B cell (primary cell): ENCODE measurements around the gene FBXO11. TPM values are rescaled to one million over a fixed set of nuclear protein-coding genes. Genes with fewer than 3 reads are reported as not detected.
A peak's percentile ranks its signal among the peaks of the same experiment; 100 is the strongest.

Experiments
- ATAC-seq: fragments of 200-7000 bp; cut with Tn5 transposase; one replicate; pipeline ENCODE4 v1.10.0; 2021; ENCODE audit warnings: low read depth, mild to moderate bottlenecking, moderate number of reproducible peaks, moderate library complexity
- CTCF ChIA-PET: fragments of 350-600 bp; sonication (Branson Sonifier 250); formaldehyde crosslinking; loops from one replicate; lab custom pipeline; 2021; ENCODE audit warnings: antibody characterized with exemption, inconsistent platforms; lab: Charles Lee
- POLR2A ChIA-PET: fragments of 350-600 bp; sonication (Branson Sonifier 250); formaldehyde crosslinking; loops from one replicate; lab custom pipeline; 2021; ENCODE audit warnings: antibody characterized with exemption; lab: Charles Lee
- DNase-seq: peaks from one replicate; pipeline ENCODE4 v3.0.0; 2013
- H2AFZ ChIP-seq: 2 replicates; pipeline ENCODE4 v1.6.1; 2012; ENCODE audit warnings: mild to moderate bottlenecking, low read depth, low read length; ENCODE audit not compliant: insufficient read depth, poor library complexity, severe bottlenecking
- H3K27ac ChIP-seq, 2 donors: 1 replicate in 1 of 2; 2 replicates in 1 of 2; pipeline ENCODE4 v1.5.1; 2012 to 2013; ENCODE audit warnings: low read length in 2 of 2, mild to moderate bottlenecking in 2 of 2, moderate library complexity in 1 of 2
- H3K27me3 ChIP-seq, 4 experiments: fragments of 200-600 bp in 1 of 4; sonication (generic) in 1 of 4; replicated peaks in 1 of 4; 1 replicate in 2 of 4; 2 replicates in 2 of 4; pipeline versions ENCODE4 v1.6.1 to v1.7.0; 2013 to 2016; ENCODE audit warnings: low read length in 3 of 4, mild to moderate bottlenecking in 2 of 4, mixed read lengths in 1 of 4, moderate library complexity in 1 of 4; ENCODE audit not compliant: insufficient read depth in 4 of 4, control insufficient read depth in 3 of 4; ENCODE audit errors: control extremely low read depth in 1 of 4
- H3K36me3 ChIP-seq, 2 experiments: replicated peaks in 1 of 2; 1 replicate in 1 of 2; 2 replicates in 1 of 2; pipeline versions ENCODE4 v1.6.1 to v1.7.1; 2013; ENCODE audit warnings: low read length in 1 of 2; ENCODE audit not compliant: insufficient read depth in 2 of 2, control insufficient read depth in 1 of 2; ENCODE audit errors: control extremely low read depth in 1 of 2, extremely low read depth in 1 of 2
- H3K4me1 ChIP-seq, 2 donors: fragments of 200-600 bp in 1 of 2; sonication (generic) in 1 of 2; 1 replicate in 1 of 2; 2 replicates in 1 of 2; pipeline versions ENCODE4 v1.5.1 to v1.6.1; 2013 to 2017; ENCODE audit warnings: low read length in 2 of 2; ENCODE audit not compliant: control insufficient read depth in 2 of 2, insufficient read depth in 2 of 2
- H3K4me2 ChIP-seq: replicated peaks from 2 replicates; pipeline ENCODE3; 2012; ENCODE audit warnings: mild to moderate bottlenecking, low read depth, low read length; ENCODE audit not compliant: poor library complexity, severe bottlenecking
- H3K4me3 ChIP-seq, 5 experiments: fragments of 200-600 bp in 1 of 5; sonication (generic) in 1 of 5; 1 replicate in 3 of 5; 2 replicates in 2 of 5; pipeline versions ENCODE4 v1.5.1 to v1.7.0; 2011 to 2016; ENCODE audit warnings: low read length in 4 of 5, mild to moderate bottlenecking in 4 of 5, low read depth in 2 of 5, control low read depth in 1 of 5, moderate library complexity in 1 of 5; ENCODE audit not compliant: insufficient read depth in 1 of 5; ENCODE audit errors: control extremely low read depth in 1 of 5, extremely low read depth in 1 of 5
- H3K79me2 ChIP-seq: fragments of 200-600 bp; sonication (generic); one replicate; pipeline ENCODE4 v1.6.0; 2016; ENCODE audit warnings: low read length; ENCODE audit not compliant: control insufficient read depth, insufficient read depth
- H3K9ac ChIP-seq: fragments of 200-600 bp; sonication (generic); 2 replicates; pipeline ENCODE4 v1.6.1; 2017; ENCODE audit warnings: mild to moderate bottlenecking, low read length, moderate library complexity
- H3K9me3 ChIP-seq, 3 donors: one replicate each; pipeline versions ENCODE4 v1.6.1 to v1.7.1; 2013; ENCODE audit warnings: low read length in 2 of 3; ENCODE audit not compliant: control insufficient read depth in 2 of 3, insufficient read depth in 1 of 3; ENCODE audit errors: control extremely low read depth in 1 of 3
- H4K20me1 ChIP-seq: 2 replicates; pipeline ENCODE4 v1.6.0; 2012; ENCODE audit warnings: mild to moderate bottlenecking, low read length; ENCODE audit not compliant: insufficient read depth, control insufficient read depth, poor library complexity, severe bottlenecking
- H3K27ac Mint-ChIP-seq: one replicate; pipeline ENCODE4 v1.8.0; 2021; ENCODE audit warnings: mixed read lengths
- H3K27me3 Mint-ChIP-seq: one replicate; pipeline ENCODE4 v1.8.0; 2021; ENCODE audit warnings: mixed read lengths
- H3K4me1 Mint-ChIP-seq: one replicate; pipeline ENCODE4 v1.8.0; 2021; ENCODE audit warnings: mixed read lengths
- H3K4me3 Mint-ChIP-seq: one replicate; pipeline ENCODE4 v1.8.0; 2021; ENCODE audit warnings: mixed read lengths
- H3K9me3 Mint-ChIP-seq: one replicate; pipeline ENCODE4 v1.8.0; 2022; ENCODE audit warnings: mixed read lengths; ENCODE audit not compliant: insufficient read depth
- CTCF ChIP-seq: fragments of 200-600 bp; IDR thresholded peaks from one replicate; pipeline ENCODE4 v1.8.0; 2022; ENCODE audit warnings: antibody characterized with exemption, mild to moderate bottlenecking
- EZH2 ChIP-seq: IDR thresholded peaks from 2 replicates; pipeline ENCODE4 v1.6.1; 2012; ENCODE audit warnings: borderline replicate concordance, low read depth, mild to moderate bottlenecking, moderate library complexity, low read length; ENCODE audit not compliant: insufficient read depth, poor library complexity, severe bottlenecking
- WGBS: methylation state at CpG from one replicate; pipeline ENCODE4 v1.1.5; 2013; ENCODE audit warnings: missing lambda C conversion rate; ENCODE audit not compliant: insufficient coverage; 5-methylcytosine and 5-hydroxymethylcytosine counted together
- intact Hi-C: fragments of 100-400 bp; cut with micrococcal nuclease; formaldehyde crosslinking; loops from one replicate; pipeline ENCODE4 v1.10.0; 2022
- polyA plus RNA-seq: library from polyadenylated mRNA; depleted of rRNA; stranded (reverse); fragments of >200 nt; gene quantifications from 2 replicates; pipeline ENCODE4 v1.2.3, GENCODE V29; 2012
- total RNA-seq, 2 donors: library from RNA; stranded (reverse); fragments of 120-200 nt in 1 of 2; gene quantifications; 1 replicate in 1 of 2; 2 replicates in 1 of 2; pipeline versions ENCODE4 v1.2.3 to v1.2.4, GENCODE V29; 2013 to 2022

Gene FBXO11
- total and polyA plus RNA-seq, 2 donors (not counting 1 experiment from before 2014, with no cell fraction given): 42.6 to 107 TPM

DNA sequence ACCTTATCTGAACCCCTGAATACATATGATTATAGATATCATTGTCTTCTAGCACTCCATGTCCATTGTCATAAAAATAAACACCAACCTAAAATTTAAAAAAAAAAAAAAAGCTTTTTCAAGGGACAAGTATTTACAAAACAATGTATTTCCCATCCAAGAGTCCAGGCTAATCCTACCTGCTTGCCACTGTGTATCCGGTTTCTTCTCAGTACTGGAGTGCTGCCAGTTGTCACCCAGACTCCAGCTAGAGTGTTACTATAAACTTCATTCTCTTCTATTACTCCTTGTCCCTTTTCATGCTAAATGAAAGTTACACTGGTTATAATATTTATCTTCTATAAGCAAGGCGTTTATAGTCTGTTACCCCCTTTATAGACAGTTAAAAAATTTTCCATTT is 87.5 kb downstream of the FBXO11 start:
- no peaks in the 10 kb centered on the region for H3K27me3 Mint-ChIP-seq
- Histone ChIP-seq H3K4me2 (no peak overlapping the region), H3K9me3 (no peaks in the 10 kb centered on the region), H3K79me2 (no peaks in the 10 kb centered on the region), H3K27me3 (no peaks in the 10 kb centered on the region), H3K27ac (no peak overlapping the region), H3K4me3 (no peak overlapping the region), H3K4me1 (peaks cover 0 to 7% of the 10 kb centered on the region in 2 donors), H2AFZ (no peak overlapping the region), H3K9ac (no peak overlapping the region), H4K20me1 (peaks cover 5% of the 10 kb centered on the region), H3K36me3 (peaks cover 6 to 87% of the 10 kb centered on the region in 2 experiments)
- no peaks in the 10 kb centered on the region for H3K9me3 Mint-ChIP-seq
- no peak for TF ChIP-seq CTCF
- TF ChIP-seq EZH2: no peak
- intact Hi-C loops: no loop called here
- POLR2A ChIA-PET: no interaction called here
- H3K4me1 Mint-ChIP-seq: peaks cover 15% of the 10 kb centered on the region
- DNase-seq: no peak
- H3K4me3 Mint-ChIP-seq: no peak overlapping the region
- CTCF ChIA-PET: interaction anchor here (0.7 to 0.8 kb wide), 3 partner anchors 290 to 599 kb away, joined by 3 to 6 read pairs (median 4); no protein-coding TSS in a partner anchor
- H3K27ac Mint-ChIP-seq: no peak overlapping the region
- no peak for ATAC-seq
- WGBS: no CpG with 5 or more reads among the region's 2 CpGs

DNA sequence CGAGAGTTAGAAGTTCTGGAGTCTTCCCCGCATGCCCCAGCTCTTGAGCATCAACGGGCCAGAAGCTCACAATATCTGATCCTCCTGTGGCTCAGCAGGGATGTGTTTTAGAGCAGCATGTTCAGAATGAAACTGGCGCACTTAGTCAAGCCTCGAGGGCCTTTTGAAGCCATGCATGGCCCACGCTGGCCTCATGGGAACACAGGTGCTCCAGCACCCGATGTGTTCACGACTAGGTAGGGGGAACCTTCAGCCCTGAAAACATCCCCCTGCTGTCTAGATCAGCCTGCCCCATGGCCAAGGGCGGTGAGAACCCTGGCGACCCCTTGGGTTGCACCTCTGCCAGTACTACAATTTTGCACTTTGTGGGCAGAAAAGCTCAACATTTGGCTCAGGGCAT is 90.5 kb downstream of the FBXO11 start:
- no peaks in the 10 kb centered on the region for H3K9me3 Mint-ChIP-seq
- H3K9me3 ChIP-seq: no peaks in the 10 kb centered on the region
- H3K27me3 ChIP-seq: no peaks in the 10 kb centered on the region
- no peak overlapping the region for H2AFZ ChIP-seq
- H3K36me3 ChIP-seq: peaks cover 14 to 90% of the 10 kb centered on the region in 2 experiments
- no peak overlapping the region for H3K9ac ChIP-seq
- H3K4me3 Mint-ChIP-seq: no peak overlapping the region
- H3K4me1 ChIP-seq: peaks cover 0 to 7% of the 10 kb centered on the region in 2 donors
- POLR2A ChIA-PET: no interaction called here
- H3K79me2 ChIP-seq: no peaks in the 10 kb centered on the region
- TF ChIP-seq CTCF (no peak), EZH2 (no peak)
- CTCF ChIA-PET: interaction anchor here (0.6 kb wide), 1 partner anchor 12 kb away, joined by 3 read pairs; no protein-coding TSS in a partner anchor
- no peak overlapping the region for H3K4me3 ChIP-seq
- H3K27ac Mint-ChIP-seq: peak overlapping the region; percentile 76
- DNase-seq (peak; percentile 36), ATAC-seq (peak; percentile 66)
- H3K4me1 Mint-ChIP-seq: peaks cover 15% of the 10 kb centered on the region
- no peak overlapping the region for H3K4me2 ChIP-seq
- WGBS: 45% methylated on average over 10 of the region's 10 CpGs
- no peaks in the 10 kb centered on the region for H3K27me3 Mint-ChIP-seq
- H3K27ac ChIP-seq: peak overlapping the region in 1 of 2 donors; percentile 52
- H4K20me1 ChIP-seq: peaks cover 5% of the 10 kb centered on the region
- intact Hi-C loops: no loop called here
